Activated CD8-positive, alpha-beta T cell treated with anti-CD3 and anti-CD28 coated beads for 36 hours (primary cell): ENCODE results near the gene ZNF132. TPM values are rescaled to one million over a fixed set of nuclear protein-coding genes. Genes with fewer than 3 reads are reported as not detected.
A peak's percentile ranks its signal among the peaks of the same experiment; 100 is the strongest.
"Not testable (repeated sequence)": the region's sequence is repeated elsewhere in the genome, so short reads cannot be mapped to it uniquely, and the experiment has no call there.

Experiments used
- ATAC-seq: fragments of 200-7000 bp; cut with Tn5 transposase; one replicate; pipeline ENCODE4 v1.10.0; 2021; ENCODE audit warnings: mild to moderate bottlenecking, moderate library complexity
- CTCF ChIA-PET: fragments of 350-600 bp; sonication (Branson Sonifier 250); formaldehyde crosslinking; loops from one replicate; lab custom pipeline; 2021; ENCODE audit warnings: antibody characterized with exemption; lab: Charles Lee
- POLR2A ChIA-PET: fragments of 350-600 bp; sonication (Branson Sonifier 250); formaldehyde crosslinking; loops from one replicate; lab custom pipeline; 2021; ENCODE audit warnings: antibody characterized with exemption; lab: Charles Lee
- DNase-seq: peaks from one replicate; pipeline ENCODE4 v3.0.0-alpha.2; 2020
- H3K27ac Mint-ChIP-seq: one replicate; pipeline ENCODE4 v1.8.0; 2021; ENCODE audit warnings: mild to moderate bottlenecking, mixed read lengths
- H3K27me3 Mint-ChIP-seq: one replicate; pipeline ENCODE4 v1.8.0; 2021; ENCODE audit warnings: mixed read lengths
- H3K36me3 Mint-ChIP-seq: one replicate; pipeline ENCODE4 v1.8.0; 2021; ENCODE audit warnings: low read depth, mixed read lengths
- H3K4me1 Mint-ChIP-seq: one replicate; pipeline ENCODE4 v1.8.0; 2021; ENCODE audit warnings: low read depth, mixed read lengths
- H3K4me3 Mint-ChIP-seq: one replicate; pipeline ENCODE4 v1.8.0; 2021; ENCODE audit warnings: mild to moderate bottlenecking, moderate library complexity, mixed read lengths
- H3K9me3 Mint-ChIP-seq: one replicate; pipeline ENCODE4 v1.8.0; 2021; ENCODE audit warnings: mixed read lengths
- intact Hi-C: fragments of 100-400 bp; cut with micrococcal nuclease; formaldehyde crosslinking; loops from one replicate; pipeline ENCODE4 v1.10.0; 2022
- total RNA-seq, 2 experiments: library from RNA; stranded (reverse); gene quantifications; one replicate each; pipeline ENCODE4 v1.2.3, GENCODE V29; 2021
- TF ChIP-seq, protein P1 (sequence below): fragments of 200-600 bp; IDR thresholded peaks from one replicate; pipeline ENCODE4 v1.8.0; 2022; ENCODE audit warnings: antibody characterized with exemption, mild to moderate bottlenecking

ZNF132 gene
- total RNA-seq, 2 experiments from 2014 or later = 3.4 to 3.8 TPM

DNA sequence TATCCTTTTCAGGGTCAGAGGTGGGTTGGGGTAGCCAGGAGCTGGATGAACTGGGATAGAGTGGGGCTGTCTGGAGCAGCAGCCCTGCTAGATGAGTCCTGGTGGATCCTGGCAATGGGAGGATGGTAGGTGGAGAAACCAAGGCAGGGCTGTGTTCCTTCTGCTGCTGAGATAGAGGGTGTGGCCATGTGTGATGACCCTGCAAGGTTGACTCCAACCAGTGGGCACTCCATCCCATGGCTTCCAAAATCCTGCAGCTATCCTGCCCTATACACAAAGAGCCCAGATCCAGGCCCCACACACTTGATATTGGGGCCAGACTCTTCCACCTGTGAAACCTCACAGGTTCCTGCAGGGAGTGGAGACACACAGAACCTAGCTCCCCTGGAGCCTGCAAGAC is 33.8 kb upstream of the ZNF132 start:
- Mint-ChIP-seq H3K27ac (no peak overlapping the region), H3K9me3 (no peaks in the 10 kb centered on the region), H3K4me1 (peaks cover 38% of the 10 kb centered on the region), H3K27me3 (no peaks in the 10 kb centered on the region), H3K4me3 (no peak overlapping the region), H3K36me3 (peaks cover 17% of the 10 kb centered on the region)
- ChIA-PET CTCF (no interaction called here), POLR2A (no interaction called here)
- ATAC-seq = no peak
- TF ChIP-seq, protein P1, sequence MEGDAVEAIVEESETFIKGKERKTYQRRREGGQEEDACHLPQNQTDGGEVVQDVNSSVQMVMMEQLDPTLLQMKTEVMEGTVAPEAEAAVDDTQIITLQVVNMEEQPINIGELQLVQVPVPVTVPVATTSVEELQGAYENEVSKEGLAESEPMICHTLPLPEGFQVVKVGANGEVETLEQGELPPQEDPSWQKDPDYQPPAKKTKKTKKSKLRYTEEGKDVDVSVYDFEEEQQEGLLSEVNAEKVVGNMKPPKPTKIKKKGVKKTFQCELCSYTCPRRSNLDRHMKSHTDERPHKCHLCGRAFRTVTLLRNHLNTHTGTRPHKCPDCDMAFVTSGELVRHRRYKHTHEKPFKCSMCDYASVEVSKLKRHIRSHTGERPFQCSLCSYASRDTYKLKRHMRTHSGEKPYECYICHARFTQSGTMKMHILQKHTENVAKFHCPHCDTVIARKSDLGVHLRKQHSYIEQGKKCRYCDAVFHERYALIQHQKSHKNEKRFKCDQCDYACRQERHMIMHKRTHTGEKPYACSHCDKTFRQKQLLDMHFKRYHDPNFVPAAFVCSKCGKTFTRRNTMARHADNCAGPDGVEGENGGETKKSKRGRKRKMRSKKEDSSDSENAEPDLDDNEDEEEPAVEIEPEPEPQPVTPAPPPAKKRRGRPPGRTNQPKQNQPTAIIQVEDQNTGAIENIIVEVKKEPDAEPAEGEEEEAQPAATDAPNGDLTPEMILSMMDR = no peak
- no peak for DNase-seq
- intact Hi-C loops = no loop called here

DNA sequence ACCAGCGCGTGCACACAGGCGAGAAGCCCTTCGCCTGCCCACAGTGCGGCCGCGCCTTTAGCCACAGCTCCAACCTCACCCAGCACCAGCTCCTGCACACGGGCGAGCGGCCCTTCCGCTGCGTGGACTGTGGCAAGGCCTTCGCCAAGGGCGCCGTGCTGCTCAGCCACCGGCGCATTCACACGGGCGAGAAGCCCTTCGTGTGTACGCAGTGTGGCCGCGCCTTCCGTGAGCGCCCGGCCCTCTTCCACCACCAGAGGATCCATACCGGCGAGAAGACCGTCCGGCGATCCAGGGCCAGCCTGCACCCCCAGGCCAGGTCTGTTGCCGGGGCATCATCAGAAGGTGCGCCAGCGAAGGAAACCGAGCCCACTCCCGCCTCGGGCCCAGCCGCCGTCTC is 31.8 kb upstream of the ZNF132 start:
- TF ChIP-seq, protein P1 = no peak
- CTCF ChIA-PET = no interaction called here
- no peak overlapping the region for H3K4me3 Mint-ChIP-seq

DNA sequence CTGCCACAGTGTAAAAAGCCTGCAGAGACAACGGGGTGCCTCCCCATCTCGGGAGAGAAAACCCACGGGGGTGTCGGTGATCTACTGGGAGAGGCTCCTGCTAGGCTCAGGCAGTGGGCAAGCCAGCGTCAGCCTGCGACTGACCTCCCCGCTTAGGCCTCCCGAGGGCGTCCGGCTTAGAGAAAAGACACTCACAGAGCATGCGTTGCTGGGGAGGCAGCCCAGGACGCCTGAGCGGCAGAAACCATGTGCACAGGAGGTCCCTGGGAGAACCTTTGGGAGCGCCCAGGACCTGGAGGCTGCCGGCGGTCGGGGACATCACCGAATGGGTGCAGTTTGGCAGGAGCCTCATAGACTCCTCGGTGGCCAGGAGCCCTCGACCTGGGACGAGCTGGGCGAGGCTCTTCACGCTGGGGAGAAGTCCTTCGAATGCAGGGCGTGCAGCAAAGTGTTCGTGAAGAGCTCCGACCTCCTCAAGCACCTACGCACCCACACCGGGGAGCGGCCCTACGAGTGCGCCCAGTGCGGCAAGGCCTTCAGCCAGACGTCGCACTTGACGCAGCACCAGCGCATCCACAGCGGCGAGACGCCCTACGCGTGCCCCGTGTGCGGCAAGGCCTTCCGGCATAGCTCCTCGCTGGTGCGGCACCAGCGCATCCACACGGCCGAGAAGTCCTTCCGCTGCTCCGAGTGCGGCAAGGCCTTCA is 31.0 kb upstream of the ZNF132 start:
- DNase-seq, H3K27me3 Mint-ChIP-seq, intact Hi-C loops, H3K4me3 Mint-ChIP-seq, ATAC-seq, H3K9me3 Mint-ChIP-seq, H3K27ac Mint-ChIP-seq, POLR2A ChIA-PET: not testable (repeated sequence)
- Mint-ChIP-seq H3K4me1 (peaks cover 45% of the 10 kb centered on the region), H3K36me3 (peaks cover 19% of the 10 kb centered on the region)
- CTCF ChIA-PET = interaction anchor here (2.0 kb wide), 1 partner anchor 48 kb away, joined by 7 read pairs; the partner anchor contains the start of gene ZBTB45

More for the DNA sequence above, 31.8 kb upstream of the ZNF132 start:
- ATAC-seq = no peak
- intact Hi-C loops = no loop called here
- Mint-ChIP-seq H3K27ac (no peak overlapping the region), H3K9me3 (no peaks in the 10 kb centered on the region), H3K27me3 (no peaks in the 10 kb centered on the region), H3K4me1 (peaks cover 43% of the 10 kb centered on the region), H3K36me3 (peaks cover 19% of the 10 kb centered on the region)
- no peak for DNase-seq
- POLR2A ChIA-PET = no interaction called here

- H3K4me3 Mint-ChIP-seq = peak overlapping the region; percentile 90
- ChIA-PET POLR2A (interaction anchor here (0.9 to 1.1 kb wide), 2 partner anchors 44 to 50 kb away, joined by 3 to 4 read pairs; partner anchors contain the start of gene ZBTB45), CTCF (interaction anchor here (0.8 to 2.0 kb wide), 3 partner anchors 50 to 208 kb away, joined by 3 to 7 read pairs (median 4); partner anchors contain the start of gene ZBTB45)
- no peak overlapping the region for H3K27ac Mint-ChIP-seq
- peaks cover 3% of the 10 kb centered on the region for H3K27me3 Mint-ChIP-seq
- no peaks in the 10 kb centered on the region for H3K9me3 Mint-ChIP-seq
- DNase-seq (no peak), ATAC-seq (no peak)
- intact Hi-C loops = no loop called here
- peaks cover 34% of the 10 kb centered on the region for H3K4me1 Mint-ChIP-seq
- TF ChIP-seq, protein P1 = no peak
- H3K36me3 Mint-ChIP-seq = peaks cover 19% of the 10 kb centered on the region
These were observed 29.5 kb upstream of the ZNF132 start for GRCh38 chr19:58469241-58470013.

DNA sequence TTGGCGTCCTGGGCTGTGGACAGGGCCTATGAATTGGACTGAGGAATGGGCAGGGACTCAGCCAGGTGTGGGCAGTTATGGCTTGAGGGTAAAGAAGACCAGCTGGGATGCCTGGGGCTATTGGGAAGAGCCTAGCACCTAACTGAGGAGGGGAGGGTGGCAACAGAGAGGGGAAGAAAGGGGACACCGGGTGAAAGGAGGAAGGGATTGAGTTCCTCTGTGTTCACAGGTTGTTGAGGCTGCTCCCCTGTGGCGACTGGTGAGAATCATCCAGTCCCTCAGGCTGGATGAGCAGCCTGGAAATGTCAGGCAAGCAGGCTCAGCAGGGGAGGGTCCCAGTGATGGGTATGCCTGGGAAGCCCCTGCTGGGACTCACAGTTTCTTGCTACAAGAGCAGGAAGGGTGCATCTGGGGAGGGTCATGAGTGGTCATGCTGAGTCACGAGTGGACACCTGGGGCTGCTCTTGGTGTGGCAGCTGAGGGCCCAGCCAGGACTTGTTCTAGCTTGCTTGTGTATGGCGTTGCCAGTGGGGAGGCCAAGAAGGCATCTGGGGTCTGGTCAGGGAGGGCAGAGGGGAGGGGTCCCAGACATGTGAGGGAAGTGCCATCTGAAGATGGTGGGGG is 28.4 kb upstream of the ZNF132 start:
- DNase-seq = no peak

More for the DNA sequence above, 28.4 kb upstream of the ZNF132 start:
- intact Hi-C loops = no loop called here
- Mint-ChIP-seq H3K4me3 (peak overlapping the region; percentile 90), H3K27me3 (peaks cover 3% of the 10 kb centered on the region), H3K9me3 (no peaks in the 10 kb centered on the region), H3K4me1 (peaks cover 25% of the 10 kb centered on the region), H3K36me3 (peaks cover 19% of the 10 kb centered on the region), H3K27ac (peak overlapping the region; percentile 57)
- TF ChIP-seq, protein P1 = no peak
- no peak for ATAC-seq
- CTCF ChIA-PET = interaction anchor here (0.8 to 1.2 kb wide), 2 partner anchors 138 to 207 kb away, joined by 3 to 4 read pairs; no protein-coding TSS in a partner anchor
- POLR2A ChIA-PET = no interaction called here
